ENCODE measurements around the gene EIF6.
A peak's percentile ranks its signal among the peaks of the same experiment; 100 is the strongest.

The EIF6 gene

GRCh38 chr20:35293303-35294292, 9.0 kb upstream of the EIF6 start:
- no peak for DNase-seq (ENCODE audit: low spot score)

- DNase-seq (ENCODE audit: low spot score), result no peak
These were observed 8.1 kb upstream of the EIF6 start for GRCh38 chr20:35292504-35293285.

DNA sequence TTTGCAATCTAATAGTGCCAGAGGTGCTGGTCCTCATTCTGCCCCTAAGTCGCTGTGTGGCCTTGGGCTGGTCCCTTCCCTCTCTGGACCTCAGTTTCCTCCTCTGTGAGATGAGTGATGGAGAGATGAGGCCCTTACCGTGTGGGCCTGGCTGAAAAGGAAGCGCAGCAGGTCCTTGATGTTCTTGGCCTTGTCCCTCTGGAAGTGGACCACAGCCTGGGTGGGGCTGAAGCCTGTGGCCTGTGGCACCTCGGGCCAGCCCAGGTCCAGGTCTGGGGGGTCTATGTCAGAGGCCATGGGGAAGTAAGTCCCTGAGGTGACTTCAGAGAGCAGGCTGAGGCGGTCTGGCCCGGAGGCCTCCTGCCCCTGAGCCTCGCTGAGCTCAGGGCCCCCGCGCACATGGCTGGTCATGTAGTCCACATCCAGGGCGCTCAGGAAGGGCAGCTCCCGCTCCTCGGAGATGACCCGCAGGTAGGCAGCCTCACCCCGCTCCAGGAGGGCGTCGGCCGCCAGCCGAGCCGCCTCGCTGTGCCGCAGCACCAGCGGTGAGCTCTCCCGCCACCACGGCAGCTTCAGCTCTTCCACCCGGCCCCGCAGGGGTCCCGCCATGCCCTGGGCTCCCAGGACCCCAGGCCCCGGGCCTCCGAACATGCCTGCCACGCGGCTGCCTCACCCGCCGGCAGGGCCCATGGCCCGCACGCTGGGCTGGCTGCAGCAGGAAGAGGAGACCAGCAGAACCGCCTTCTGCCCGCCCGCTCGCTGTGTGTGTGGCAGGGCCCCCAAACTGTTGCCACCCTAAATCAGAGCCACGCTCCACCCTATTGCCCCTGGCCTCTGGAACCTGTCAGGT, 7.3 kb upstream of the EIF6 start, which contains the start of gene FAM83C:
Gene FAM83C, minus strand, starts transcription at position 772 of the 850 bp plus-strand sequence. Its CDS starts 121 bp downstream, at position 651.
- DNase-seq (ENCODE audit: low spot score), result no peak

- no peak for DNase-seq (ENCODE audit: low spot score)
These were observed 6.4 kb upstream of the EIF6 start for GRCh38 chr20:35290887-35291417.

DNA sequence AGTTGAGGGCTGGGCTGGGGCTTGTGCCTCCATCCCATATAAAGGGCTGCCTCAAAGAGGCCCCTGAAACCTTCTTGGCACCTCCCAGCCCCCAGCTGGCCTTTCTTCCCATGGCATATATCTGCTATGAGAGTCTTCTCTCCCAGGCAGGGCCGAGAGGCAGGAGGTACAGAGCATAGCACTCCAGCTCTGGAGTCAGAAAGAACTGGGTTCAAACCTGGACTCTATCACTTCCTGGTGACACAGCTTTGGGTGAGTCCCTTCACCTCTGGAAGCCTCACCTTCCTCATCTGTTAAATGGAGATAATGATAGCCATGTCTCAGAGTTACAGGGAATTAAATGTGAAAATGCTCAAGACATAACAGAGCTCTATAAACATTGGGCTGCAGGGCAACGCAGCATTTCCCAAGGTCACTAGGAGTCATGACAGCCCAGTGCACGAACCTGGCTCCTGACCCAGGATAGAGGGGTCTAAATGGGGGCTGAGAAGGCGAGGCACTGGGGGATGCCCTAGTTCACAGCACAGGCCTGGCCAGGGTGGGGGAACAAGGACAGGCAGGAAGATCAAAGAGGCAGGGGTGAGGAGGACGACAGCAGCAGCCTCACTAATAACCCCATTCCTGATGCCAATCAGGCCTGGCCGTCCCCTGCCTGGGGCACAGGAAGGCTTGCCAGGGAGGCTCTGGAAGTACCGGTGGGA, 5.8 kb upstream of the EIF6 start:
- DNase-seq (ENCODE audit: low spot score), result no peak

GRCh38 chr20:35288325-35289060, 3.9 kb upstream of the EIF6 start:
- no peak for DNase-seq (ENCODE audit: low spot score)

DNA sequence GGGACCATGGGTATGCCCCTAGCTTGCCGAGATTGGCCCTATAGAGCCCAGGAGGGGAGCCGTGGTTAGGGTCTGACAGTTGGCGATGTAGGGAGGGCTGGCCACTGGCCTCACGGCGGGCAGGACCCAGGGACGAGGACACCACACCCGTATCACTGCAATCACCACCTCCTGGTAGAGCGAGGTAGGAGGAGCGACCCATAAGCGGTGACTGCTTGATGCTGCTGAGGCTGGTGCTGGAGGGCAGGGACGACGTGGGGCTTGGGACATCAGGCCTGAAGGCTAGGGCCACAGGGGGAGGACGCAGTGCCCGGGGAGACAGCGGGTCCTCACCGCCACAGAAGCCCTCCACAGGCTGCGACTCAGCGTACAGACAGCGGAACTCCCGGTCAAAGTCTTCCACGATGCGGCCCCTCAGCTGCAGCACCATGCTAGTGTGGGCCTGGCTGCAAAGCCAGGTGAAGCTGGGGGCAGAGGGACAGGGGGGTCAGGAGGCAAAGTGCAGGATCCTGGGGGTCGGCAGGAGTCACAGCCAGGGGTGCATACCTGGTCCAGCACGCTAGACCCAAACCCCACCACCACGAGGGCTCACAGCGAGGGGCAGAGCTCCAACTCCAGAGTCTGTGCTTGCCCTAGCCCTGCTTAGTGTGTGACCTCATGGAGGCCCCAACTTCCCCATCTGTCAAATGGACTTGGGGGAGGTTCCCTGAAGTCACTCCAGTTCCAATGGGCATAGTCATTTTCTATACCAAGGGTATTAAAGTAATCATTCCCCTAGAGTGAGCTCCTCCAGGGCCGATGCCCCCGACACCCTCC, 3.1 kb upstream of the EIF6 start:
- no peak for DNase-seq (ENCODE audit: low spot score)

GRCh38 chr20:35286899-35287508, 2.4 kb upstream of the EIF6 start:
- DNase-seq (ENCODE audit: low spot score), result no peak

- no peak for DNase-seq (ENCODE audit: low spot score)
These were observed 1.7 kb upstream of the EIF6 start for GRCh38 chr20:35286077-35286898.

DNA sequence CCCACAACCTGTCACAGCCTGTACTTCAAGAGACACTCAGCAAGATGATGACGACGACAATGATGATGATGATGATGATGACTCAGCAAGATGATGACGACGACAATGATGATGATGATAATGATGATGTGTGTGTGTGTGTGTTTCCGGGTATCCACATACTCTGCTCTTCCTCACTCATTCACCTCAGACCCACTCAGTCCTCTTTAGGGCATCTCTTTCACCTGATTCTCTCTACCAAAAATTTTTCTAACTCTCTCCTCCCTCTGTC, 1.2 kb upstream of the EIF6 start:
- DNase-seq (ENCODE audit: low spot score), result no peak

DNA sequence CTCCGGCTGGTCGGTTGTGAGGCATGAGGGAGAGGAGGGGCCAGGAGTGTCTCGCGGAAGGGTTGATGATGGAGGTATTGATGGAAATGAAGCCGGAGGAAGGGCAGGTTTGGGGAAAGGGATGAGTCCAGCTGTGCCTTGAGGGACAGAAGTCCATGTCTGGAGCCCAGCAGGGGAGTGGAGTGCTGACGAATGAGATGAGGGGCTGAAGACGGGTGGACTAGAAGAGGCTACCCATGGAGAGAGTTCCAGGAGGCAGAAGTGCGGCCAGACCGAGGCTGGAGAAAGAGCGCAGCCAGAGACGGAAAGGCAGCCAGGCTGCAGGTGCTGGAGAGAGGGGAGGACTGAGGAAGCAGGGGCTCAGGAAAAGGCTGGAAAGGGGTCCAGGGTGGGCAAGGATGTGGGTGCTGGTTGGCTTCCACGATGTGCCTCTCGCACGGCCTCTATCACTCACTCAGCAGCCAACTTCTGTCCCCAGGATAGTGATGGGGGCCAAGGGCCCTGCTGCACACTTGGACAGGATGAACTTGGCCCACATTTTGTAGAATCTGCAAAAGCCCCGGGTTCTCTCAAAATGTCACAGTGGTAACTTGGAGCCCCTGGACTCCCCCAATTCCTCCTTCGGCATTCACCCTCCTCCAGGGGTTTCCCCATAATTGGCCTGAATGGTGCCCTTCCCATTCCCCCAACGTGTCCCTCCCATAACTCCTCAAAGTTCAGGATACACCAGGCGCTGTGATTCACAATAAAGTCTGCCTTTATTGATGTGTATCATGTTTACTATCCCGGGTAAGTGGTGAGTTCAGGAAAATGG, 627 bp upstream of the EIF6 start:
- DNase-seq (ENCODE audit: low spot score), result no peak

- no peak for DNase-seq (ENCODE audit: low spot score)
These were observed 918 bp downstream of the EIF6 start for GRCh38 chr20:35283441-35284266.

- DNase-seq (ENCODE audit: low spot score), result no peak
These were observed 3.0 kb downstream of the EIF6 start for GRCh38 chr20:35281506-35282101.

DNA sequence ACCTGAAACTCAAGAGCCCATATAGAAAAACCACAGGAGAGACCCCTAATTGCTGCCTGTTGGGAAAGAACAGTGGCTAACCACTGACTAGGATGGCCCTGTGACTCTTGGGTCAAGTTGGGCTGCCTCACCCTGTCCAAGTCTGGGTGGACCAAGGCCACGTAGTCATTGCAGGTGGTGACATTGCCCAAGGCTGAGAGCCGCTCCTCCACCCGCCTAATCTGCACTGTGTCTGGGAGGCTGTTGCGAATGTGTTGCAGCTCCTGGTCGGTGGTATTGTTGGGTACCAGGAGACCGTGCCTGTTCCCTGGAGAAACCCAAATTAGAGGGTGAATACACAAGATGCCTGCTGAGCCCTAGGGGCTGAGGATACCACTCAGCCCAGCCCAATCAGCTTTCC, 4.0 kb downstream of the EIF6 start:
- no peak for DNase-seq (ENCODE audit: low spot score)

- no peak for DNase-seq (ENCODE audit: low spot score)
These were observed 4.9 kb downstream of the EIF6 start for GRCh38 chr20:35279533-35280174.

- DNase-seq (ENCODE audit: low spot score), result peak; percentile 53
These were observed 5.5 kb downstream of the EIF6 start for GRCh38 chr20:35279040-35279439.
